Liver (tissue), 9 donors: ENCODE measurements around the gene NAV2. TPM values are rescaled to one million over a fixed set of nuclear protein-coding genes. Genes with fewer than 3 reads are reported as not detected.

ENCODE experiments used
- DNase-seq: peaks from one replicate; pipeline ENCODE4 v3.0.0-alpha.2; 2017; ENCODE audit warnings: low spot score
- H3K27ac ChIP-seq, 2 donors: one replicate each; pipeline ENCODE4 v1.7.0; 2013; ENCODE audit warnings: inconsistent platforms in 2 of 2, low read length in 2 of 2, control low read depth in 1 of 2, low read depth in 1 of 2, mild to moderate bottlenecking in 1 of 2
- H3K27me3 ChIP-seq, 4 donors: one replicate each; pipeline versions ENCODE4 v1.6.1 to v1.7.0; 2013; ENCODE audit warnings: low read length in 3 of 4, inconsistent platforms in 1 of 4, mild to moderate bottlenecking in 1 of 4, moderate library complexity in 1 of 4; ENCODE audit not compliant: control insufficient read depth in 4 of 4, insufficient read depth in 4 of 4
- H3K36me3 ChIP-seq, 4 donors: one replicate each; pipeline versions ENCODE4 v1.6.1 to v1.7.0; 2013; ENCODE audit warnings: low read length in 3 of 4, mild to moderate bottlenecking in 3 of 4, low read depth in 1 of 4, moderate library complexity in 1 of 4; ENCODE audit not compliant: control insufficient read depth in 4 of 4, insufficient read depth in 3 of 4
- H3K4me1 ChIP-seq, 4 donors: one replicate each; pipeline versions ENCODE4 v1.6.1 to v1.7.0; 2013; ENCODE audit warnings: low read length in 3 of 4, mild to moderate bottlenecking in 3 of 4, moderate library complexity in 1 of 4; ENCODE audit not compliant: control insufficient read depth in 4 of 4, insufficient read depth in 4 of 4
- H3K4me3 ChIP-seq, 3 donors: one replicate each; pipeline versions ENCODE4 v1.6.1 to v1.7.0; 2013; ENCODE audit warnings: low read length in 3 of 3, control low read depth in 1 of 3, low read depth in 1 of 3, mild to moderate bottlenecking in 1 of 3
- H3K9ac ChIP-seq, 2 donors: one replicate each; pipeline ENCODE4 v1.7.0; 2013; ENCODE audit warnings: low read length in 2 of 2, mild to moderate bottlenecking in 2 of 2, moderate library complexity in 2 of 2, control low read depth in 1 of 2, low read depth in 1 of 2
- H3K9me3 ChIP-seq, 4 donors: one replicate each; pipeline versions ENCODE4 v1.6.1 to v1.7.0; 2013; ENCODE audit warnings: low read length in 3 of 4; ENCODE audit not compliant: control insufficient read depth in 4 of 4
- ATF3 ChIP-seq: IDR thresholded peaks from 2 replicates; pipeline ENCODE4 v1.6.1; 2016; ENCODE audit warnings: antibody characterized with exemption
- CTCF ChIP-seq: fragments of 150-350 bp; IDR thresholded peaks from 2 replicates; pipeline ENCODE4 v1.5.1; 2017; ENCODE audit warnings: improper control_type of control experiment, low read depth, low read length; ENCODE audit not compliant: missing input control
- EGR1 ChIP-seq, 2 donors: IDR thresholded peaks; 2 replicates each; pipeline ENCODE4 v1.6.1; 2016 to 2018; ENCODE audit warnings: antibody characterized with exemption in 2 of 2, low read depth in 2 of 2
- FOXA1 ChIP-seq: IDR thresholded peaks from 2 replicates; pipeline ENCODE4 v1.6.1; 2016; ENCODE audit warnings: antibody characterized with exemption
- FOXA2 ChIP-seq: IDR thresholded peaks from 2 replicates; pipeline ENCODE4 v1.6.1; 2016; ENCODE audit warnings: antibody characterized with exemption
- GABPA ChIP-seq, 2 donors: IDR thresholded peaks in 1 of 2; conservative IDR thresholded peaks in 1 of 2; 2 replicates each; pipeline ENCODE4 v1.6.1; 2016; ENCODE audit warnings: antibody characterized with exemption in 2 of 2, mild to moderate bottlenecking in 1 of 2, moderate library complexity in 1 of 2
- HNF4G ChIP-seq: IDR thresholded peaks from 2 replicates; pipeline ENCODE4 v1.6.1; 2016; ENCODE audit warnings: antibody characterized with exemption
- JUND ChIP-seq, 2 donors: IDR thresholded peaks; 2 replicates each; pipeline ENCODE4 v1.6.1; 2016; ENCODE audit warnings: antibody characterized with exemption in 2 of 2
- MAX ChIP-seq: IDR thresholded peaks from 2 replicates; pipeline ENCODE4 v1.6.1; 2016; ENCODE audit warnings: antibody characterized with exemption
- NR2F2 ChIP-seq: IDR thresholded peaks from 2 replicates; pipeline ENCODE4 v1.6.1; 2016; ENCODE audit warnings: antibody characterized with exemption
- RAD21 ChIP-seq, 2 donors: IDR thresholded peaks; 2 replicates each; pipeline ENCODE4 v1.6.1; 2016; ENCODE audit warnings: antibody characterized with exemption in 2 of 2, mild to moderate bottlenecking in 2 of 2
- RXRA ChIP-seq, 2 donors: IDR thresholded peaks; 2 replicates each; pipeline ENCODE4 v1.6.1; 2017 to 2018; ENCODE audit warnings: antibody characterized with exemption in 2 of 2, mild to moderate bottlenecking in 1 of 2
- SP1 ChIP-seq: IDR thresholded peaks from 2 replicates; pipeline ENCODE4 v1.6.1; 2018; ENCODE audit warnings: antibody characterized with exemption, mild to moderate bottlenecking
- TAF1 ChIP-seq: conservative IDR thresholded peaks from 2 replicates; pipeline ENCODE4 v1.6.1; 2016; ENCODE audit warnings: antibody characterized with exemption, mild to moderate bottlenecking
- YY1 ChIP-seq: IDR thresholded peaks from 2 replicates; pipeline ENCODE4 v1.6.1; 2016; ENCODE audit warnings: antibody characterized with exemption, mild to moderate bottlenecking
- ZBTB33 ChIP-seq: IDR thresholded peaks from 2 replicates; pipeline ENCODE4 v1.6.1; 2016; ENCODE audit warnings: antibody characterized with exemption
- WGBS: extraction: QIAGEN DNeasy Blood & Tissue Kit; methylation state at CpG from one replicate; pipeline ENCODE4 v1.1.7; 2013; 5-methylcytosine and 5-hydroxymethylcytosine counted together
- polyA plus RNA-seq, 2 donors: library from polyadenylated mRNA; stranded (reverse) in 1 of 2; unstranded in 1 of 2; fragments of 200-250 nt in 1 of 2; fragments of >200 nt in 1 of 2; fragmentation: Nextera tagmentation in 1 of 2; extraction: Ambion mirVana in 1 of 2; gene quantifications; one replicate each; pipeline versions ENCODE4 v1.2.1 to v1.2.3, GENCODE V29; 2013 to 2015
- total RNA-seq, 2 donors: library from RNA; depleted of rRNA; stranded (reverse); fragments of >200 nt; gene quantifications; one replicate each; pipeline ENCODE4 v1.2.3, GENCODE V29; 2014
- donor health status: healthy.
- donor health status: healthy.
- donor health status: healthy.
- donor health status: healthy.
- donor health status: healthy.

NAV2 gene
- total and polyA plus RNA-seq, 4 donors: 6.3 to 20.5 (median 11.6) TPM

GRCh38 chr11:19808076-19808911, 95.7 kb downstream of the NAV2 start:
- TF ChIP-seq HNF4G: no peak
- peak; percentile 39 to 68 for TF ChIP-seq RAD21 (IDR thresholded peaks at IDR 0.05)
- TF ChIP-seq TAF1: no peak
- no peak for TF ChIP-seq ZBTB33

GRCh38 chr11:19810852-19811251, 98.2 kb downstream of the NAV2 start:
- Histone ChIP-seq H3K27me3 (no peaks in the 10 kb centered on the region), H3K9ac (no peak overlapping the region), H3K4me3 (no peak overlapping the region), H3K36me3 (no peaks in the 10 kb centered on the region), H3K4me1 (peaks cover 0 to 14% (median 6%) of the 10 kb centered on the region in 4 donors), H3K9me3 (no peaks in the 10 kb centered on the region), H3K27ac (peak overlapping the region in 1 of 2 donors; percentile 4)
- 90% methylated on average over 4 of the region's 4 CpGs for WGBS
- no peak for TF ChIP-seq NR2F2
- TF ChIP-seq YY1: no peak
- TF ChIP-seq SP1: no peak
- TF ChIP-seq TAF1: no peak
- no peak for TF ChIP-seq CTCF
- TF ChIP-seq FOXA2: no peak
- TF ChIP-seq ATF3: no peak
- TF ChIP-seq EGR1 (IDR thresholded peaks at IDR 0.05; ENCODE audit: low read depth in 2 of 2): no peak
- TF ChIP-seq MAX: no peak
- TF ChIP-seq FOXA1: no peak
- no peak for DNase-seq

More at GRCh38 chr11:19808076-19808911, 95.7 kb downstream of the NAV2 start:
- peaks cover 5 to 17% (median 7%) of the 10 kb centered on the region in 4 donors for H3K4me1 ChIP-seq
- no peaks in the 10 kb centered on the region for H3K9me3 ChIP-seq
- no peak overlapping the region for H3K4me3 ChIP-seq
- no peak for DNase-seq
- H3K9ac ChIP-seq: no peak overlapping the region
- 90% methylated on average over 1 of the region's 1 CpG for WGBS
- H3K36me3 ChIP-seq: peaks cover 0 to 3% (median 0%) of the 10 kb centered on the region in 4 donors
- no peak overlapping the region for H3K27ac ChIP-seq
- no peaks in the 10 kb centered on the region for H3K27me3 ChIP-seq

GRCh38 chr11:19811380-19811779, 98.7 kb downstream of the NAV2 start:
- DNase-seq: no peak
- peak overlapping the region in 1 of 2 donors; percentile 4 for H3K27ac ChIP-seq
- no peak overlapping the region for H3K9ac ChIP-seq
- WGBS: 68% methylated on average over 1 of the region's 1 CpG
- H3K4me3 ChIP-seq: no peak overlapping the region
- no peaks in the 10 kb centered on the region for H3K27me3 ChIP-seq
- H3K4me1 ChIP-seq: peaks cover 0 to 14% (median 6%) of the 10 kb centered on the region in 4 donors
- H3K9me3 ChIP-seq: no peaks in the 10 kb centered on the region
- no peaks in the 10 kb centered on the region for H3K36me3 ChIP-seq
- TF ChIP-seq CTCF: no peak
- no peak for TF ChIP-seq JUND (IDR thresholded peaks at IDR 0.05)
- TF ChIP-seq HNF4G: no peak
- TF ChIP-seq YY1: no peak
- TF ChIP-seq EGR1 (IDR thresholded peaks at IDR 0.05; ENCODE audit: low read depth in 2 of 2): peak in 1 of 2 donors; percentile 61
- no peak for TF ChIP-seq NR2F2
- no peak for TF ChIP-seq TAF1
- no peak for TF ChIP-seq FOXA2
- TF ChIP-seq GABPA (IDR thresholded peaks at IDR 0.05 in 1 of 2, conservative IDR thresholded peaks at IDR 0.05 in 1 of 2): no peak
- no peak for TF ChIP-seq RAD21 (IDR thresholded peaks at IDR 0.05)
- peak; percentile 7 to 68 for TF ChIP-seq RXRA (IDR thresholded peaks at IDR 0.05)
